IMR-90 (cell line): ENCODE data around the gene RNF213. TPM values are rescaled to one million over a fixed set of nuclear protein-coding genes. Genes with fewer than 3 reads are reported as not detected.

Experiments used
- ATAC-seq: fragments of 200-7000 bp; cut with Tn5 transposase; 2 replicates; pipeline ENCODE4 v1.9.1; 2020; ENCODE audit warnings: low read depth, mild to moderate bottlenecking, moderate library complexity
- BruUV-seq: library from RNA; stranded (reverse); fragments of 400-500 nt; replicated peaks from 2 replicates; lab custom pipeline; 2021; lab: Mats Ljungman, UMichigan
- CTCF ChIA-PET: fragments of 300-600 bp; formaldehyde crosslinking; extraction: SDS; loops from one replicate; lab custom pipeline; 2021; ENCODE audit warnings: antibody characterized with exemption; lab: Yijun Ruan, JAX
- POLR2A ChIA-PET: fragments of 300-600 bp; sonication (Branson Sonifier 250); formaldehyde crosslinking; loops from one replicate; lab custom pipeline; 2022; ENCODE audit warnings: antibody characterized with exemption; ENCODE audit not compliant: unreplicated experiment; lab: Charles Lee
- DNase-seq: peaks from one replicate; pipeline ENCODE4 v3.0.0; 2013
- H2AFZ ChIP-seq: replicated peaks from 2 replicates; pipeline ENCODE3; 2013; ENCODE audit warnings: low read length, mild to moderate bottlenecking; ENCODE audit not compliant: poor library complexity
- H2AK5ac ChIP-seq: 2 replicates; pipeline ENCODE4 v1.6.1; 2013; ENCODE audit warnings: low read depth, low read length, inconsistent platforms
- H2AK9ac ChIP-seq: replicated peaks from 2 replicates; pipeline ENCODE3; 2013; ENCODE audit warnings: mild to moderate bottlenecking, low read depth, low read length, moderate library complexity; ENCODE audit not compliant: poor library complexity
- H2BK120ac ChIP-seq: 2 replicates; pipeline ENCODE4 v1.6.1; 2013; ENCODE audit warnings: low read depth, low read length, inconsistent platforms
- H2BK15ac ChIP-seq: 3 replicates; pipeline ENCODE4 v1.6.1; 2013; ENCODE audit warnings: low read depth, low read length, inconsistent platforms
- H2BK20ac ChIP-seq: 2 replicates; pipeline ENCODE4 v1.6.1; 2013; ENCODE audit warnings: low read depth, mild to moderate bottlenecking, inconsistent platforms, low read length, moderate library complexity
- H2BK5ac ChIP-seq: 2 replicates; pipeline ENCODE4 v1.6.1; 2013; ENCODE audit warnings: mild to moderate bottlenecking, low read depth, low read length, inconsistent platforms; ENCODE audit not compliant: poor library complexity, severe bottlenecking
- H3K14ac ChIP-seq: replicated peaks from 2 replicates; pipeline ENCODE4 v1.6.1; 2013; ENCODE audit warnings: low read depth, low read length, inconsistent platforms
- H3K18ac ChIP-seq: 2 replicates; pipeline ENCODE4 v1.6.1; 2013; ENCODE audit warnings: low read depth, low read length, control low read depth
- H3K23ac ChIP-seq: 2 replicates; pipeline ENCODE4 v1.6.1; 2013; ENCODE audit warnings: low read depth, low read length, inconsistent platforms
- H3K27ac ChIP-seq: 2 replicates; pipeline ENCODE4 v1.5.1; 2013; ENCODE audit warnings: mild to moderate bottlenecking, control low read depth, low read length; ENCODE audit not compliant: insufficient read depth
- H3K27me3 ChIP-seq: 2 replicates; pipeline ENCODE4 v1.6.1; 2013; ENCODE audit warnings: low read length; ENCODE audit not compliant: control insufficient read depth, insufficient read depth
- H3K36me3 ChIP-seq: 2 replicates; pipeline ENCODE4 v1.6.1; 2013; ENCODE audit warnings: low read length, mixed read lengths; ENCODE audit not compliant: control insufficient read depth, insufficient read depth
- H3K4ac ChIP-seq: 2 replicates; pipeline ENCODE4 v1.6.1; 2013; ENCODE audit warnings: low read depth, low read length, inconsistent platforms
- H3K4me1 ChIP-seq: 2 replicates; pipeline ENCODE4 v1.6.1; 2013; ENCODE audit warnings: low read length, mixed read lengths; ENCODE audit not compliant: control insufficient read depth, insufficient read depth
- H3K4me2 ChIP-seq: 2 replicates; pipeline ENCODE4 v1.6.1; 2013; ENCODE audit warnings: low read depth, mild to moderate bottlenecking, control low read depth, low read length, moderate library complexity
- H3K4me3 ChIP-seq: 2 replicates; pipeline ENCODE4 v1.5.1; 2013; ENCODE audit warnings: low read depth, mild to moderate bottlenecking, control low read depth, low read length, moderate library complexity; ENCODE audit not compliant: insufficient read depth
- H3K56ac ChIP-seq: 2 replicates; pipeline ENCODE4 v1.6.1; 2013; ENCODE audit warnings: low read length, inconsistent platforms; ENCODE audit not compliant: insufficient read depth; ENCODE audit errors: extremely low read depth
- H3K79me1 ChIP-seq, 2 experiments: 2 replicates each; pipeline ENCODE4 v1.6.1; 2013; ENCODE audit warnings: low read length in 2 of 2, inconsistent platforms in 1 of 2, low read depth in 1 of 2
- H3K9ac ChIP-seq: 2 replicates; pipeline ENCODE4 v1.6.1; 2013; ENCODE audit warnings: low read depth, low read length, control low read depth
- H3K9me1 ChIP-seq: 2 replicates; pipeline ENCODE4 v1.6.1; 2013; ENCODE audit warnings: low read length, inconsistent platforms; ENCODE audit not compliant: insufficient read depth
- H3K9me3 ChIP-seq: 2 replicates; pipeline ENCODE4 v1.6.1; 2013; ENCODE audit warnings: low read length; ENCODE audit not compliant: control insufficient read depth, insufficient read depth
- H4K20me1 ChIP-seq: 2 replicates; pipeline ENCODE4 v1.6.1; 2013; ENCODE audit warnings: low read length, inconsistent platforms; ENCODE audit not compliant: insufficient read depth
- H4K5ac ChIP-seq: 2 replicates; pipeline ENCODE4 v1.6.1; 2013; ENCODE audit warnings: mild to moderate bottlenecking, low read depth, low read length, control low read depth
- H4K8ac ChIP-seq, 2 experiments: 2 replicates each; pipeline ENCODE4 v1.6.1; 2013; ENCODE audit warnings: low read depth in 2 of 2, low read length in 2 of 2, control low read depth in 1 of 2, inconsistent platforms in 1 of 2
- H4K91ac ChIP-seq: 2 replicates; pipeline ENCODE4 v1.6.1; 2013; ENCODE audit warnings: low read depth, low read length, inconsistent platforms; ENCODE audit not compliant: insufficient read depth
- BHLHE40 ChIP-seq: fragments of 150-350 bp; IDR thresholded peaks from 2 replicates; pipeline ENCODE4 v1.6.1; 2016; ENCODE audit warnings: mild to moderate bottlenecking, low read depth, low read length
- CEBPB ChIP-seq: IDR thresholded peaks from 2 replicates; pipeline ENCODE4 v1.6.1; 2012; ENCODE audit warnings: low read depth, low read length, improper control_type of control experiment
- RFX5 ChIP-seq: IDR thresholded peaks from 2 replicates; pipeline ENCODE4 v1.8.0; 2012; ENCODE audit warnings: low read depth, mild to moderate bottlenecking, low read length, moderate library complexity
- SMC3 ChIP-seq: fragments of 150-350 bp; IDR thresholded peaks from 2 replicates; pipeline ENCODE4 v1.6.1; 2016; ENCODE audit warnings: low read depth, mild to moderate bottlenecking, antibody characterized with exemption, low read length, moderate library complexity
- WGBS, 2 experiments: methylation state at CpG; one replicate each; pipeline versions ENCODE4 v1.1.5 to v1.1.7; 2013; ENCODE audit warnings: missing lambda C conversion rate in 2 of 2; ENCODE audit not compliant: insufficient read length in 1 of 2; ENCODE audit errors: extremely low coverage in 2 of 2; 5-methylcytosine and 5-hydroxymethylcytosine counted together
- dilution Hi-C: fragments of 300-500 bp; cut with HindIII; formaldehyde crosslinking; loops from one replicate; pipeline ENCODE4 v1.14.3; 2018; ENCODE audit warnings: low sequenced_read_pairs; ENCODE audit not compliant: unreplicated experiment
- in situ Hi-C: fragments of 300-500 bp; cut with MboI; formaldehyde crosslinking; loops from 3 replicates; pipeline ENCODE4 v1.14.3; 2019; ENCODE audit warnings: low sequenced_read_pairs, inconsistent platforms, mixed read lengths
- intact Hi-C: fragments of 100-400 bp; cut with micrococcal nuclease; formaldehyde crosslinking; loops from 2 replicates; pipeline ENCODE4 v1.10.0; 2022
- polyA plus RNA-seq, 3 experiments: library from polyadenylated mRNA; depleted of rRNA; stranded (reverse); fragments of >200 nt; gene quantifications; 2 replicates each; pipeline ENCODE4 v1.2.3, GENCODE V29; 2012; ENCODE audit warnings: low replicate concordance in 1 of 3
- total RNA-seq: library from RNA; depleted of rRNA; stranded (reverse); fragments of >200 nt; gene quantifications from 2 replicates; pipeline ENCODE4 v1.2.3, GENCODE V29; 2012

The RNF213 gene
- total and polyA plus RNA-seq, 2 of the 4 experiments (the other 2 are of a cell fraction), result 23.4 to 36.0 TPM

- Histone ChIP-seq H3K27me3 (no peaks in the 10 kb centered on the region), H3K4me1 (no peaks in the 10 kb centered on the region), H2BK20ac (no peak overlapping the region), H3K14ac (no peak overlapping the region), H3K9me1 (peaks cover 6% of the 10 kb centered on the region; the same call in 1 of the 2 replicates), H3K36me3 (peaks cover 66% of the 10 kb centered on the region), H3K27ac (no peak overlapping the region), H4K91ac (no peak overlapping the region), H3K4me3 (no peak overlapping the region), H2BK15ac (no peak overlapping the region), H2AK5ac (no peak overlapping the region), H2BK5ac (no peak overlapping the region), H3K4ac (no peak overlapping the region), H3K9me3 (no peaks in the 10 kb centered on the region), H2BK120ac (no peak overlapping the region), H3K18ac (no peak overlapping the region), H2AK9ac (no peak overlapping the region), H4K8ac (no peak overlapping the region), H3K9ac (no peak overlapping the region), H2AFZ (no peak overlapping the region), H4K20me1 (no peaks in the 10 kb centered on the region), H3K23ac (no peak overlapping the region), H4K5ac (no peak overlapping the region), H3K79me1 (0 out of 4 replicates have a peak, but pooled peaks cover 0 to 5% of the 10 kb centered on the region in 2 experiments), H3K4me2 (no peak overlapping the region), H3K56ac (no peak overlapping the region)
- POLR2A ChIA-PET, result no interaction called here
- TF ChIP-seq RFX5 (no peak), BHLHE40 (no peak), SMC3 (no peak), CEBPB (no peak)
- ATAC-seq (no peak), DNase-seq (no peak)
- dilution Hi-C loops (no loop called here), in situ Hi-C loops (no loop called here), intact Hi-C loops (no loop called here)
- BruUV-seq, result no TSS peak
- CTCF ChIA-PET, result no interaction called here
- WGBS, 2 experiments, result 100% methylated on average over 12 of the region's 22 CpGs; no CpG with 5 or more reads in 1 of the 2 experiments
Observed at GRCh38 chr17:80374039-80374731, 113.5 kb downstream of the RNF213 start.
